ENCODE data around the gene PRKCA.

PRKCA gene

GRCh38 chr17:66841328-66841727 is 538.9 kb downstream of the PRKCA start:
- no peak for TF ChIP-seq GATA2 (IDR thresholded peaks at IDR 0.05; ENCODE audit: low read depth, low read length)
- TF ChIP-seq GATA3 (IDR thresholded peaks at IDR 0.05; ENCODE audit: low read depth, low read length), result no peak

- no peak for TF ChIP-seq GATA3 (IDR thresholded peaks at IDR 0.05; ENCODE audit: low read depth, low read length)
- TF ChIP-seq GATA2 (IDR thresholded peaks at IDR 0.05; ENCODE audit: low read depth, low read length), result no peak
These were observed 539.3 kb downstream of the PRKCA start for GRCh38 chr17:66841744-66842143.

- TF ChIP-seq GATA2 (IDR thresholded peaks at IDR 0.05; ENCODE audit: low read depth, low read length), result no peak
- TF ChIP-seq GATA3 (IDR thresholded peaks at IDR 0.05; ENCODE audit: low read depth, low read length), result no peak
These were observed 540.1 kb downstream of the PRKCA start for GRCh38 chr17:66842505-66842904.

- TF ChIP-seq GATA2 (IDR thresholded peaks at IDR 0.05; ENCODE audit: low read depth, low read length) (no peak), GATA3 (IDR thresholded peaks at IDR 0.05; ENCODE audit: low read depth, low read length) (no peak)
These were observed 540.5 kb downstream of the PRKCA start for GRCh38 chr17:66842959-66843358.

GRCh38 chr17:66843627-66844026 is 541.2 kb downstream of the PRKCA start:
- TF ChIP-seq GATA2 (IDR thresholded peaks at IDR 0.05; ENCODE audit: low read depth, low read length) (no peak), GATA3 (IDR thresholded peaks at IDR 0.05; ENCODE audit: low read depth, low read length) (no peak)

GRCh38 chr17:66847704-66848103 is 545.3 kb downstream of the PRKCA start:
- no peak for TF ChIP-seq GATA2 (IDR thresholded peaks at IDR 0.05; ENCODE audit: low read depth, low read length)

GRCh38 chr17:66848496-66848895 is 546.1 kb downstream of the PRKCA start:
- TF ChIP-seq GATA2 (IDR thresholded peaks at IDR 0.05; ENCODE audit: low read depth, low read length), result no peak
- no peak for TF ChIP-seq GATA3 (IDR thresholded peaks at IDR 0.05; ENCODE audit: low read depth, low read length)

- TF ChIP-seq GATA3 (IDR thresholded peaks at IDR 0.05; ENCODE audit: low read depth, low read length), result no peak
- no peak for TF ChIP-seq GATA2 (IDR thresholded peaks at IDR 0.05; ENCODE audit: low read depth, low read length)
These were observed 546.7 kb downstream of the PRKCA start for GRCh38 chr17:66849032-66849655.

GRCh38 chr17:66849851-66850580 is 547.6 kb downstream of the PRKCA start:
- TF ChIP-seq GATA3 (IDR thresholded peaks at IDR 0.05; ENCODE audit: low read depth, low read length) (no peak), GATA2 (IDR thresholded peaks at IDR 0.05; ENCODE audit: low read depth, low read length) (no peak)

- TF ChIP-seq GATA3 (IDR thresholded peaks at IDR 0.05; ENCODE audit: low read depth, low read length) (no peak), GATA2 (IDR thresholded peaks at IDR 0.05; ENCODE audit: low read depth, low read length) (no peak)
These were observed 548.3 kb downstream of the PRKCA start for GRCh38 chr17:66850692-66851091.

GRCh38 chr17:66855204-66855603 is 552.8 kb downstream of the PRKCA start:
- TF ChIP-seq GATA3 (IDR thresholded peaks at IDR 0.05; ENCODE audit: low read depth, low read length) (no peak), GATA2 (IDR thresholded peaks at IDR 0.05; ENCODE audit: low read depth, low read length) (no peak)

- no peak for TF ChIP-seq GATA2 (IDR thresholded peaks at IDR 0.05; ENCODE audit: low read depth, low read length)
- TF ChIP-seq GATA3 (IDR thresholded peaks at IDR 0.05; ENCODE audit: low read depth, low read length), result no peak
These were observed 556.0 kb downstream of the PRKCA start for GRCh38 chr17:66858226-66859083.

- TF ChIP-seq GATA3 (IDR thresholded peaks at IDR 0.05; ENCODE audit: low read depth, low read length), result no peak
- TF ChIP-seq GATA2 (IDR thresholded peaks at IDR 0.05; ENCODE audit: low read depth, low read length), result no peak
These were observed 556.9 kb downstream of the PRKCA start for GRCh38 chr17:66859353-66859752.

GRCh38 chr17:66860204-66860603 is 557.8 kb downstream of the PRKCA start:
- TF ChIP-seq GATA2 (IDR thresholded peaks at IDR 0.05; ENCODE audit: low read depth, low read length) (no peak), GATA3 (IDR thresholded peaks at IDR 0.05; ENCODE audit: low read depth, low read length) (no peak)

Data from SH-SY5Y (cell line).